ENCODE measurements around the gene CELF5. TPM values are rescaled to one million over a fixed set of nuclear protein-coding genes. Genes with fewer than 3 reads are reported as not detected.

Gene CELF5
- total and polyA plus RNA-seq, 9 of the 15 experiments (the other 6 are each of a cell fraction or from before 2014, with no cell fraction given), result 0.01 to 0.56 (median 0.22) TPM

GRCh38 chr19:3274245-3274941, 49.9 kb downstream of the CELF5 start:
- CTCF ChIA-PET (ENCODE audit: low intra/inter-chr PET ratio), result no interaction called here
- intact Hi-C loops (cut with micrococcal nuclease) (no loop called here), in situ Hi-C loops (cut with MboI) (no loop called here)
- H3K27me3 ChIP-seq (ENCODE audit: control insufficient read depth in 2 of 2, insufficient read depth in 2 of 2, low read length in 2 of 2), result peaks cover 0 to 9% of the 10 kb centered on the region in 2 experiments; a peak in 2 of 5 replicates
- no peaks in the 10 kb centered on the region; the same call in 1 of the 2 replicates for H4K20me1 ChIP-seq (replicated peaks; ENCODE audit: control insufficient read depth, insufficient read depth, low read length)
- ATAC-seq, result no peak
- 42% methylated on average over 9 of the region's 9 CpGs for WGBS (ENCODE audit: insufficient coverage, low coverage, missing lambda C conversion rate)
- no peaks in the 10 kb centered on the region for H3K36me3 ChIP-seq (ENCODE audit: control insufficient read depth, insufficient read depth, low read length)
- H3K9me3 ChIP-seq (replicated peaks; ENCODE audit: control insufficient read depth, insufficient read depth, low read depth, low read length), result no peaks in the 10 kb centered on the region
- peaks cover 14 to 27% of the 10 kb centered on the region in 2 experiments for H3K4me1 ChIP-seq (replicated peaks in 1 of 2; ENCODE audit: control insufficient read depth in 2 of 2, insufficient read depth in 2 of 2, low read length in 2 of 2)
- FAIRE-seq, result no peak
- DNase-seq (ENCODE audit: extremely low read depth in 1 of 4, low spot score in 3 of 4), result no peak
- H3K4me2 ChIP-seq (ENCODE audit: insufficient read depth, low read length), result no peak overlapping the region
- H3K9ac ChIP-seq (ENCODE audit: insufficient read depth in 1 of 2, low read depth in 2 of 2, low read length in 2 of 2), result no peak overlapping the region
- no peak overlapping the region for H3K27ac ChIP-seq (ENCODE audit: extremely low read depth, low read depth, low read length)
- H2AFZ ChIP-seq (ENCODE audit: low read depth, low read length), result no peak overlapping the region
- POLR2A ChIA-PET, result interaction anchor here (2.9 kb wide), 1 partner anchor 10 kb away, joined by 16 read pairs; no protein-coding TSS in a partner anchor
- H3K4me3 ChIP-seq, result no peak overlapping the region
- no peaks in the 10 kb centered on the region for H3K79me2 ChIP-seq (ENCODE audit: control insufficient read depth, insufficient read depth, low read length)
- H3K9me1 ChIP-seq (ENCODE audit: control insufficient read depth, insufficient read depth, low read length), result no peaks in the 10 kb centered on the region
- BruUV-seq (replicated peaks), result no TSS peak
- TF ChIP-seq CREM (IDR thresholded peaks at IDR 0.05; ENCODE audit: low read depth), result no peak
- TF ChIP-seq HCFC1 (IDR thresholded peaks at IDR 0.05; ENCODE audit: low read depth, low read length), result no peak
- TF ChIP-seq U2AF1 (optimal IDR thresholded peaks at IDR 0.05; ENCODE audit: low read depth, low read length), result no peak
- no peak for TF ChIP-seq PTBP1 (IDR thresholded peaks at IDR 0.05; ENCODE audit: low read depth, low read length)
- no peak for TF ChIP-seq SAP30 (IDR thresholded peaks at IDR 0.05; ENCODE audit: borderline replicate concordance, insufficient read depth, low read depth, low read length, poor library complexity, severe bottlenecking)
- no peak for TF ChIP-seq ZNF212 (CRISPR knock-in tag; IDR thresholded peaks at IDR 0.05)
- TF ChIP-seq CBX3 (IDR thresholded peaks at IDR 0.05; ENCODE audit: borderline replicate concordance in 1 of 2, low read length in 2 of 2), result no peak
- no peak for TF ChIP-seq RBFOX2 (IDR thresholded peaks at IDR 0.05; ENCODE audit: low read depth, low read length)
- TF ChIP-seq ZNF407 (IDR thresholded peaks at IDR 0.05; ENCODE audit: low read depth), result no peak
- TF ChIP-seq FOXP1 (CRISPR knock-in tag; IDR thresholded peaks at IDR 0.05), result no peak

Data from K562 (cell line).